Inferior parietal cortex (tissue), 1 donor: ENCODE results near the gene HMCN1.
"Not testable (repeated sequence)": the region's sequence is repeated elsewhere in the genome, so short reads cannot be mapped to it uniquely, and the experiment has no call there.

Experiments
- DNase-seq: peaks from one replicate; pipeline ENCODE4 v3.0.0-alpha.2; 2016; ENCODE audit errors: extremely low spot score

The HMCN1 gene

DNA sequence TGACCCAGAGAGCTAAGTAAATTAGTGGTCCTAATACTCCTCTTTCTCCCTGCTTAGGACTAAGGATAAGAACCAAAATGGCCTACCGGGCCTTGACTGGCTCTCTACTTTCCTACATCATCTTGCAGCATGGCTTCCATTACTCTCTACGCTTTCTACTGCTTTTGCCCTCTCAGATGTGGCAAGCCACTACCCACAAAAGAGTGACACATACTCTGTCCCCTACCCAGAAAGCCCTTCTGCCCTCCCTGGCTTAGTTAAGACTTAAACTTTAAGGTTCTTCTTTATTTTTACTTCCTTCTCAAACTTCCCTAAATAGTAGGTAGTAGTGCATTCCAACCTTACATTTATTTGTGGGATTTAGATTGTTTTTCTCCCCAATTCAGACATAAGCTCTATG is 412.8 kb downstream of the HMCN1 start:
- DNase-seq: no peak

DNA sequence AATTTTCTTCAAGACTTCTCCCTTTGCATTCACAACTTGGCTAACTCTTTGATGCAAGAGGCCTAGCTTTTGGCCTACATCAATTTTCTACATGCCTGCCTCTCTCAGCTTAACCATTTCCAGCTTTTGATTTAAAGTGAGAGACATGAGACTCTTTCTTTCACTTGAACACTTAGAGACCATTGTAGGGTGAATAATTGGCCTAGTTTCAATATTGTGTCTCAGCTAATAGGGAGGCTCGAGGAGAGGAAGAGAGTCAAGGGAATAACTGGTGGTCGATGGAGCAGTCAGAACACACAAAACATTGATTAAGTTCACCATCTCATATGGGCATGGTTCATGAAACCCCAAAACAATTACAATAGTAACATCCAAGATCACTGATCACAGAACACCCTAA is 415.4 kb downstream of the HMCN1 start:
- DNase-seq: no peak

DNA sequence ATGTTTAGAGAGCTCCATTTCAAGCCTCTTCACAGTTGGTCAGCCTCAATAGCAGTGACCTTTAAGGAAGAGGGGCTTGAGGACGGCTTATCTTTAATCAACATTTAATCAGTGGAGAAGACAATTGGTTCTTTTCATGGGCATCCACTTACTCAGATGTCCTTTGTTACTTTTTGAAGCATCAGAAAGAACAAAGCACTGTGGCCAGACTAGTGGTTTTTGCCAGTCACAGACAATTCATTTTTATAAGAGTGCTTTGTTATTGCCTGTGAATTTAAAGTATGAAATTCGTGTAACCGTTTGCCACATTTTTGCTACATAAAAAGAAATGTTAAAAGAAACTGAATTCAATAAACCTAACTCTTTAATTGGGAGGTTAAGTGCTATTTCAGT is 418.0 kb downstream of the HMCN1 start:
- DNase-seq: no peak

DNA sequence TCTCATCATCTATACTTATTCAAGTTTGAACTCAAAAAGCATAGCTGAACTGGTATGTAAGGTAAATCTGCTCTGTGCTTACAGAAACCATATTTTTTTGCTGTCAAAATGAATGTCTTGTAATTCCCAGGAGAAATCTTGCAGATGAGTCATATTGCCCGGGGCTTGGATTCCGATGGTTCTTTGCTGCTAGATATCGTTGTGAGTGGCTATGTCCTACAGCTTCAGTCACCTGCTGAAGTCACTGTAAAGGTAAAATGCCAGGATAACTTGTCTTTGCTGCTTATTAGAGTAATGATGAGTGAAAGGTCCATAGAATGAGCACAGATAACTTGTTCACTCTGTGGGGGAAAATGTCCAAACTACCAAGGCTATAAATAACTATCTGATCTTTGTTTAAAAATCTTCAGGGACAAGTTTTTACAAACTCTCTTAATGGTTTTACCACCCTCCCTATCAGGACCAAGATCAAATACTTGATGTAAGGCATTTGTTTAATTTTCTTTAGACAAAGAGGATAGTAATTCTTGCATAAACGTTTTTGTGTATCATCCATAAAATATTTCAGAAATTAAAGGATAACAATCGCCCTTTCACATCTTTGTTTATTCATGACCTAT is 418.5 kb downstream of the HMCN1 start:
- no peak for DNase-seq

DNA sequence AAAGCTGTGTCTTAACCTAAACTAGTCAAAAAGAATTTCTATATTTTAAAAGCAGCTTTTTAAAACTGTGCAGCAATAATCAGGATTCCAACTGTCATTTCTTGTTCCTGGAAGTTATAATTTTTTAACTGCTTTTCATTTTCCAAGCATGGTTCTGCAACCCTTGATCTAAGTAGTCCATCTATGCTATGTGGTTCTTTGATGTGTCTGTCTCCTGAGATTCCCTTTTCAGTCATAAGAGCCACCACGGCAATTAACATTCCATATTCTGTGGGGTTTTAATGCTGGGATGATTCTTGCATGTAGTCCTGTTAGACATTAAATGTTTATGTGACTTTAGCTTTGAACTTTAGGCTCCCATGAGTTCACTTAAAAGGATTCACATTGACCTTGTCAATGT is 420.5 kb downstream of the HMCN1 start:
- no peak for DNase-seq

DNA sequence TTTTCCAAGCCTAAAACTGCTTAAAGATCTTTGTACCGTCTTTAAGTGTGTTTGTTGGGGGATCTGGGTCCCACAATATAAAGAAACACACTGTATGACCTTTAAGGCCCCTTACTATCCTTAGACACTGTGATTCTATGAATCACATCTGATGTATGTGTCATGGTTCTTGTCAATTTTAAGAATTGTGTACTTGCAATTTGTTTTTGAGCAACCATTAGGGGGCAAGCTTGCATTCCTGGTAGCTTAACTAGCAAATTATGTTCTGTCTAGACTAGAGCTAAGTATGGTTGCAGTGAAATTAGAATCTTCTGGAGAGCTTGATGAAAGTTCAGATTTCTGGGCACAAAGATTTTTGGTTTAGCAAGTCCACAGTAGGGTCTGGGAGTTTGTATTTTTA is 421.4 kb downstream of the HMCN1 start:
- DNase-seq: peak; percentile 22

DNA sequence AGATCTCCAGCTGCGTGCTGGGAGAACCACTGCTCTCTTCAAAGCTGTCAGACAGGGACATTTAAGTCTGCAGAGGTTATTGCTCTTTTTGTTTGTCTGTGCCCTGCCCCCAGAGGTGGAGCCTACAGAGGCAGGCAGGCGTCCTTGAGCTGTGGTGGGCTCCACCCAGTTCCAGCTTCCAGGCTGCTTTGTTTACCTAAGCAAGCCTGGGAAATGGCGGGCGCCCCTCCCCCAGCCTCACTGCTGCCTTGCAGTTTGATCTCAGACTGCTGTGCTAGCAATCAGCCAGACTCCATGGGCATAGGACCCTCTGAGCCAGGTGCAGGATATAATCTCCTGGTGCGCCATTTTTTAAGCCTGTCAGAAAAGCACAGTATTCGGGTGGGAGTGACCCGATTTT is 428.7 kb downstream of the HMCN1 start:
- DNase-seq: not testable (repeated sequence)

DNA sequence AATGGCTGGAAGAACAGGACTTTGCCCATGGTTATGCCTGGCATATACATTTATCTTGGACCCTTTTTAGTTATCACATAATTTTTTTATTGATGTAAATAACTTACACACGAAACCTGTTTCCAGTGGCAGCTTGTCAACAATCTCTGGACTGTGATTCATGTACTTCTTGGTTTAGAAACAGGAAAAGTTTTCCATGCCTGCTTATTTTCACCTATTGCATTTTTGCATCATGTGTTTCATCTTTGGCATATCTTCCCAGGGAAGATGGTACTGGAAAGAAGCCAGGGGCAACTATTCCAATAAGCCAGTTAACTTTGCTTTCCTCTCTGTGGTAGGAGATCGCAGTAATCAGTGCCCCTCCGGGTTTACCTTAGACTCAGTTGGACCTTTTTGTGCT is 430.6 kb downstream of the HMCN1 start:
- DNase-seq: no peak

DNA sequence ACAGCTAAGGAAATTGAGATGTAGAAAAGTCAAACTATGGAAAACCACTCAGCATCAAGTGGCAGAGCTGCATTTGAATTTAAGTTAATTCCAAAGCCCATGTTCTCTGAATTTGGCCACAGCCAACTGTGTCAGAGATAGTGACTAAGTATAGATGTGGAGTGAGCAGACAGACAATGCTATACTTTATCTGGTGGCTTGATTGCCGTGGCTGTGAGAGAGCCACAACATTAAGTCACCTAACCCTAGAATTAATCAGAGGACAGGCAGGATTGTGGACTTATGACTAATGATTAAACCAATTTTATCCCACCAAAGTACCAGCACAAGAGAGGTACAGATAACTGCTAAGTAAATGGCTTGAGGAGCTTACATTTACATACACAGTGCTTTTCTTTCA is 431.1 kb downstream of the HMCN1 start:
- DNase-seq: no peak

DNA sequence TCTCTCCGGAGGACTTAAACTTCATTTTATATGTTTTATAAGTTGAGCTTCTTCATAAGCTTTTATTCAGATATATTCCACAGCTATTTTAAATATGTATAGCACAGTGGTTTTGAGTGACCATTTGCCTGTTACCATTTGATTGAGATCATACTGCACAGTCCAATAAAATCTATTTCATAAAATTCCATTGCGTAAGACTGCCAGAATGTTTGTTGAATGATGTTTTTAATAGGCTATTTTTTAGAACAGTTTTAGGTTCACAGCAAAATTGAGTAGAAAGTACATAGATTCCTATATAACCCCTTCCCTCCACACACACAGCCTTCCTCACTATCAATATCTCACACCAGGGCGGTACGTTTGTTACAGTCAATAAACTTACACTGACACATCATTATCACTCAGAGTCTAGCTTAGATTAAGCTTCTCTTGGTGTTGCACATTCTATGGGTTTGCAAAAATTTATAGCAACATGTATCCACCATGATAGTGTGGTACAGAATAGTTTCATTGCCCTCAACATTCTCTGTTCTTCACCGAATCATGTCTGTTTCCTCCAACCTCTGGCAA is 433.0 kb downstream of the HMCN1 start:
- no peak for DNase-seq

DNA sequence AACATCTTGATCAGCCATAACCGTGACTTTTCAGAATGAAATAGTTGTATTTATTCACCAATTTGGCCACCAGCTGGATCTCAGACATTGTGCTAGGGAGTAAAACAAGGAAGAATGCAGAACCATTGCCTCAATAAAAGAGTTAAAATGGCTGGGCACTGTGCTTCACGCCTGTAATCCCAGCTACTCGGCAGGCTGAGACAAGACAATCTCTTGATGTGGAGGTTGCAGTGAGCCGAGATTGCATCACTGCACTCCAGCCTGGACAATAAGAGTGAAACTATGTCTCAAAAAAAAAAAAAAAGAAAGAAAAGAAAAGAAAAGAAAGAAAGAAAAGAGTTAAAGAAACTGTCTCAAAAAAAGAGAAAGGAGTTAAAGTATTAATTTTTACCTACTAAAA is 441.4 kb downstream of the HMCN1 start:
- DNase-seq: no peak

DNA sequence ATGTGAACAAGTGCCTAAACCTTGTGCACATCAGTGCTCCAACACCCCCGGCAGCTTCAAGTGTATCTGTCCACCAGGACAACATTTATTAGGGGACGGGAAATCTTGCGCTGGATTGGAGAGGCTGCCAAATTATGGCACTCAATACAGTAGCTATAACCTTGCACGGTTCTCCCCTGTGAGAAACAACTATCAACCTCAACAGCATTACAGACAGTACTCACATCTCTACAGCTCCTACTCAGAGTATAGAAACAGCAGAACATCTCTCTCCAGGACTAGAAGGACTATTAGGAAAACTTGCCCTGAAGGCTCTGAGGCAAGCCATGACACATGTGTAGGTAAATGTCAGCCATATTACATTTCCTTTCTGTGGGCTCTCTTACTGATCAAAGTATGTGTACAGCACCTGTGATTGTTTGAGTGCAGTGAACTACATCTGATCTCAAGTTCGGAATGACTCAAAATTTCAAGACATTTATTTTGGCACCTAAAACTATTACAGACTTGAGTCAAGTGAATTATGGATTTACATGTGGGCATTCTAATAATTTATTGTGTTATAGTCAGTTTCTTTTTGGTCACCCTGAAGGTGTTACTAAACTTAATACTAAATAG is 444.3 kb downstream of the HMCN1 start:
- DNase-seq: no peak

DNA sequence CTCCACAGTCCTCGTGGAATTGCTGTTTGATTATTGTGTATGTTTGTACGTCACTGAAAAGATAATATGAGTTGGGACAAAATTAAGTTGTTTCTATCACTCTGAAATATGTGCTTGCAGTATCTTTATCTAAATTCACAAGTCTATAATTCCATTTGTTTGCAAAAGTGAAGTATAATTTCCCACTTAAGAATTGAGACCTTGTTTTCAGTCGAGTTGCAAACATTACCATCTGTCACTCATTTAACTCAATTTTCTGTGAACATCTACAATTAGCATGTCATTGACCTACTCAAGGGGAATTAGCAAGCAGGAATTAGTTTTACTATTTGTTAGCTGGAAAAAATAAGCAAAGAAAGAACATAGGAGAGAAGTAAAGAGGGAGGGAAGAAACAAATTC is 445.0 kb downstream of the HMCN1 start:
- DNase-seq: no peak

DNA sequence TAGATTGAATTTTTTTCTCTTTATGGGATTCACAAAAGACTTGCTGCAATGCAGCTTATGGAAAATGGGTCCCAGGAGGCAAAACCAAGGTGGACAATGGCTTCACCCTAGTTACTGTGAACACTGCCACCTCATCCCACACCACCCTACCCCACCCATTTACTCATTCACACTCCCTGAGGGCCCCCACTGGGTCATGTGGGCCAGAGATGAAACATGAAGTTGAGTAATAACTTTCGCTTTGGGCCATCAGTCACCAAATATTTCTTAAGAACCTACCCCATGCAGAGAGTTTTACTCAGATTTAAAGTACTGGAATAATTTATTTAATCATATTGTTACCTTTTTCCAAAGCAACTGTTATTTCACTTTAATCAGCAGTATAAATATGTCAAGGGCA is 449.0 kb downstream of the HMCN1 start:
- DNase-seq: no peak

DNA sequence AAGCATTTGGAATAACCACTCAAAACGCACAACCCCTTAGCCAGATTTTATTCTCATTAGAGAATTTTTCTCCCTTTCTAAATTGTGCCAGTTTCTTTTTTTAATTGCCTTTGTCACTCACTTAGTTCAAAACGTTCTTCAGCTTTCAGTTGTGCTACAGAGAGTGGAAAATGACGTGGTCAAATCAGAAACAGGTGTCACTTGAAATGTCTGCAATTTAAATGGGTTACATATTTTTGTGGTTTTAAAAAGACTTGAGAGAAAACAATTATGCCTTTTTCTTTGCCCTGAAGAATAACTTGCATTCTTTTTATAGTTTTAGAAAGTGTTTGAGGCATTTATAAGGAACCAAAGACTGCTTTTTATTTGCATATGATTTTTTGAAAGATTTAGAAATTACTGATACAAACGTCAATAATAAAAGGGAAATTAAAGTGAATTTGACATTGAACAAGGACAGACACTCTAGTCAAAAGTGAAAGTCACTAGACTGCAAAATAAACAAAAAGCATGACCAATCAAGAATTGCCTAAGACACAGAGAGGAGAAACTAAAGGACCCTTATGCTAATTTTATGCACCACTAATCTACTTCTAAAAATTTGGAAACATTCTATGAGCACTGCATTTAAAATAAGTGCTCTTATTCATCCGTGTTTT is 449.9 kb downstream of the HMCN1 start:
- no peak for DNase-seq

DNA sequence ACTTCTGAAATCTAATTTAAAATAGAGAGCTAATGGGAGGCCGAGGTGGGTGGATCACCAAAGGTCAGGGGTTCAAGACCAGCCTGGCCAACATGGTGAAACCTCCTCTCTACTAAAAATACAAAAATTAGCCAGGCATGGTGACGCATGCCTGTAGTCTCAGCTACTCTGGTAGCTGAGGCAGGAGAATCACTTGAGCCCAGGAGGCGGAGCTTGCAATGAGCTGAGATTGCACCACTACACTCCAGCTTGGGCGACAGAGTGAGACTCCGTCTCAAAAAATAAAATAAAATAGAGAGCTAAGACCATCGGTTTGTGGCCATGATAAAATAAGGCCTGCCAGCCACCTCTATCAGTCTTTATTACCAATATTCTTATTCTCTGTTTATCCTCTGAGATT is 452.1 kb downstream of the HMCN1 start:
- not testable (repeated sequence) for DNase-seq

DNA sequence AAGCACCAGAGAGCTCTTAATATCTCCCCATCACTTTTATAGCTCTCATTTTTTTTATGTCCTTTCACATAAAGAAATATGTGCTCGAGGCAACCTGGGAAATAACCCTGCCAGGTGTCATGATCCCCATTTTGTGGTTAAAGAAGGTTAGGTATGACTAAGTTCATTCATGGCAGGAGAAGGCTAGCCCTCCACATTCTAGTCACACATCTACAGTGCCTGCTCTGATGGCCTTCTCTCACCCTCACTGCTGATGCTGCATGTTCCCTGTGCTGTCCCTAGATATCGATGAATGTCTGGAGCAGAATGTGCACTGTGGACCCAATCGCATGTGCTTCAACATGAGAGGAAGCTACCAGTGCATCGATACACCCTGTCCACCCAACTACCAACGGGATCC is 453.4 kb downstream of the HMCN1 start:
- DNase-seq: no peak

DNA sequence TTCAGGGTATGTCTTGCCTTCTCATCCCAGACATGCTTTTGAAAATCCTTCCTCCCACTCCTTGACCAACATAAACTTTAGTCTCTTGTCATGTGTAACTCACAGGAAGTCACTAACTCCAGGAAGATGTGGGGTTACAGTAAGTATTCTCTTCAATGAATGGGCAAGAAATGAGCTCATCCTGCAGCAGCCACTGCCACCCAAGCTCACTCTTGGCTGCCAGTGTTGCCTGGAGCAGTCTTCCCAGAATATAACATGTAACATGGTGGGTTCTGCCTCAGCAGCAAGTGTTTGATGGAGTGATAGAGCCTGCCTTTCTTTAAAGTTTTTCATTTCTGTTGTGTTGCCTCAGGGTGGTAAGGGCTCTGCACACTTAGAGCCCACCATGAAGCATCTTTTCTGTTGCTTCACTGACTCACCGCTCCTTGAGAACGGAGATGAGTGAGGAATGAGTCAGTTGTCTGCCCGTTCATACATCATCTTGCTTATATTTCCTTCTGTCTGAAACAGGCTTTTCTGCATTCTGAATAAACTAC is 453.9 kb downstream of the HMCN1 start:
- no peak for DNase-seq

DNA sequence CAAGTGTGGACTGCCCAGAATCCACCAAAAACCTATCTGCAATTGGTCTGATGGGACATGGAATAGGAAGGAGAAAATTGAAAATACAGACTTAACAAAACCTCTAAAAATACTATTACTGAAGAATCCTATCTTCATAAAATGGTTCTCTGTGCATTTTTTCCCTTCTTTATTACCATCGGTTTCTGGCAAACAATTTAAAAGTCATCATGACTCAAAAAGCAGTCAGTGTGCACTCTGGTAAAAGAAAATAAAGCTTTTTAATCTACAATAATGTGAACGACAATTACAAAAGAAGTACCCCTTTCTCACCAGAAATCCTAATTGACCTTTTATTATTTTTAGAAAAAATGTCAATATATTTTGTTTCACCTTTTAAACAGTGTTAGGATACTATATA is 454.5 kb downstream of the HMCN1 start:
- DNase-seq: no peak

DNA sequence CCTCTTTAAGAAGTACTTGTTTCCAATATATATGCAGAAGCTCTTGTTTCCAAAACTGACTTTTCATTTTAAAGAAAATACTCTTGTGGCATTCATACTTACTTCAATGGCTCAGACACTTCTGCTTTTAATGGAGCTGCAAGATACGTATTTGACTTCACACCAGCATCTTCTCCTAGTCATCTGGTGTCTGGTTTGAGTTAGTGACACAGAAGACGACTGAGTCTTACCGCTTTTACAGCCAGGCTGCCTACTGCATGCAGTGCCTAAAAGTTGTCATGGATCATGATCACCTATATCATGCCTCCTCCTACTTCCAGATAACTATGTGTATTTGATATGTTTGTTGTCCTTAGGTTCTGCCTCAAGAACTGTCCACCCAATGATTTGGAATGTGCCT is 455.0 kb downstream of the HMCN1 start:
- DNase-seq: no peak

DNA sequence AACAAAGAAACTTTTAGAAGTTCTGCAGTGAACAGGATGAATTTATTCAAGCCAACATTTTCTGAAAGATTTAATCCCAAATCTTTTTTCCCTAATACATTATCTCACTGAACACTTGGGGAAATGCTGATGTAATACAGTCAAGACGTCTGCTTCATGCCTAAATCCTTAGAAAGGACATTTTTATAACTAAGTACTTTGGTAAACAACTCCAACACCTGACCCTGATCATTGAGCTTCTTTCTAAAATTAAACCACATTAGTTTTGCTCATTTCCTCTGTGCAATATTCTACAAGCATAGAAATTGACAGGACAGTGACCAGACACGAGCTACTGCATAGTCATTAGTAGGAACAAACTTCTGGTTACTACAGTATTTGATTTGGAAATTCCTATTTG is 457.3 kb downstream of the HMCN1 start:
- DNase-seq: no peak

DNA sequence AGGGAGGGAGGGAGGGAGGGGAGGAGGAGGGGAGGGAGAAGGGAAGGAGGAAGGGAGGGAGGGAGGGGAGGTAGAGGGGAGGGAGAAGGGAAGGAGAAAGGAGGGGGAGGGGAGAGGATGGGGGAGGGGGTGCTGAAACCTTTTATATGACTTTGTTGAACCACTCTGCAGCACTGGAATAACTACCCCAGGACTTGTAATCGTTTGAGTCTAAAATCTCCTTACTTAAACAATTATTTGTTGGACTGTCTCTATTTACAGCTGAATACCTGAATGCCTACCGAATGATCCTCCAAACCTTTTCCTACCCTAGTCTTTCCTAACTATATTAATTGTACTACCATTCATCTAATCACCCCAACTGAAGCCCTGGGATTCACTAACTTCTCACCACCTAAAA is 459.0 kb downstream of the HMCN1 start:
- no peak for DNase-seq
